HCT116 (cell line): ENCODE data around the gene DPP10. TPM values are rescaled to one million over a fixed set of nuclear protein-coding genes. Genes with fewer than 3 reads are reported as not detected.

Experiments
- ATAC-seq: fragments of 200-7000 bp; cut with Tn5 transposase; 2 replicates; pipeline ENCODE4 v1.9.1; 2020; ENCODE audit warnings: mild to moderate bottlenecking, moderate library complexity
- BruUV-seq: library from RNA; stranded (reverse); fragments of 400-500 nt; replicated peaks from 2 replicates; lab custom pipeline; 2021; lab: Mats Ljungman, UMichigan
- CTCF ChIA-PET: fragments of 300-600 bp; sonication (Branson Sonifier 250); formaldehyde crosslinking; loops from one replicate; lab custom pipeline; 2021; ENCODE audit warnings: antibody characterized with exemption; lab: Charles Lee
- POLR2A ChIA-PET: fragments of 300-600, 350-600 bp; sonication (Branson Sonifier 250); formaldehyde crosslinking; loops from one replicate; lab custom pipeline; 2021; ENCODE audit warnings: antibody characterized with exemption; lab: Charles Lee
- RAD21 ChIA-PET, 2 experiments: fragments of 300-600 bp; sonication (Branson Sonifier 250); formaldehyde crosslinking; loops; one replicate each; lab custom pipeline; 2023; ENCODE audit warnings: low total read pairs in 2 of 2; ENCODE audit not compliant: uncharacterized antibody in 2 of 2, unreplicated experiment in 2 of 2, low non-redundant PET in 1 of 2; lab: Charles Lee
- DNase-seq: peaks from one replicate; pipeline ENCODE4 v3.0.0-alpha.2; 2010; ENCODE audit warnings: low read depth, low spot score
- H2AFZ ChIP-seq: fragments of 200-600 bp; shearing (Covaris generic), sonication (generic); 2 replicates; pipeline ENCODE4 v1.6.1; 2017; ENCODE audit warnings: low read depth, mixed run types, mixed read lengths, antibody characterized with exemption, low read length; ENCODE audit not compliant: poor library complexity, severe bottlenecking
- H3K27ac ChIP-seq: 2 replicates; pipeline ENCODE4 v1.5.1; 2012; ENCODE audit warnings: low read depth, low read length
- H3K27me3 ChIP-seq: fragments of 200-600 bp; sonication (generic); 2 replicates; pipeline ENCODE4 v1.6.1; 2016; ENCODE audit warnings: mixed run types, low read length, mixed read lengths; ENCODE audit not compliant: insufficient read depth
- H3K36me3 ChIP-seq, 2 experiments: fragments of 200-500 bp in 1 of 2; fragments of 200-600 bp in 1 of 2; sonication (Bioruptor generic) in 1 of 2; sonication (generic) in 1 of 2; 2 replicates each; pipeline versions ENCODE4 v1.5.1 to v1.6.1; 2014 to 2016; ENCODE audit warnings: low read length in 2 of 2, inconsistent platforms in 1 of 2, mixed read lengths in 1 of 2, mixed run types in 1 of 2; ENCODE audit not compliant: insufficient read depth in 2 of 2, control insufficient read depth in 1 of 2
- H3K4me1 ChIP-seq, 2 experiments: fragments of 200-600 bp in 1 of 2; sonication (generic) in 1 of 2; 2 replicates each; pipeline versions ENCODE4 v1.5.1 to v1.6.1; 2012 to 2017; ENCODE audit warnings: low read length in 2 of 2, inconsistent platforms in 1 of 2, mild to moderate bottlenecking in 1 of 2, mixed read lengths in 1 of 2, mixed run types in 1 of 2, moderate library complexity in 1 of 2; ENCODE audit not compliant: insufficient read depth in 2 of 2, control insufficient read depth in 1 of 2
- H3K4me2 ChIP-seq: fragments of 200-600 bp; sonication (generic); 2 replicates; pipeline ENCODE4 v1.6.1; 2017; ENCODE audit warnings: mixed run types, low read length, mixed read lengths
- H3K4me3 ChIP-seq, 2 experiments: fragments of 200-600 bp in 1 of 2; sonication (generic) in 1 of 2; replicated peaks in 1 of 2; 2 replicates each; pipeline ENCODE4 v1.5.1; 2011 to 2016; ENCODE audit warnings: low read length in 2 of 2, control low read depth in 1 of 2, low read depth in 1 of 2, mild to moderate bottlenecking in 1 of 2, mixed read lengths in 1 of 2, mixed run types in 1 of 2
- H3K79me2 ChIP-seq: fragments of 200-600 bp; sonication (generic); 2 replicates; pipeline ENCODE4 v1.6.1; 2017; ENCODE audit warnings: mild to moderate bottlenecking, mixed run types, low read length, moderate library complexity, mixed read lengths; ENCODE audit not compliant: insufficient read depth
- H3K9ac ChIP-seq: fragments of 200-600 bp; sonication (generic); 2 replicates; pipeline ENCODE4 v1.6.1; 2016; ENCODE audit warnings: low read length, mixed read lengths
- H3K9me2 ChIP-seq: fragments of 200-600 bp; sonication (generic), shearing (Covaris generic); 2 replicates; pipeline ENCODE4 v1.6.1; 2017; ENCODE audit warnings: mixed run types, mild to moderate bottlenecking, moderate library complexity; ENCODE audit not compliant: insufficient read depth
- H3K9me3 ChIP-seq, 2 experiments: fragments of 200-500 bp in 1 of 2; fragments of 200-600 bp in 1 of 2; sonication (Bioruptor generic) in 1 of 2; sonication (generic) in 1 of 2; 2 replicates each; pipeline ENCODE4 v1.6.1; 2014 to 2017; ENCODE audit warnings: low read length in 2 of 2, mixed read lengths in 2 of 2, inconsistent platforms in 1 of 2, low read depth in 1 of 2, mild to moderate bottlenecking in 1 of 2, mixed run types in 1 of 2, moderate library complexity in 1 of 2; ENCODE audit not compliant: control insufficient read depth in 1 of 2, insufficient read depth in 1 of 2
- H4K20me1 ChIP-seq: fragments of 200-600 bp; sonication (generic), shearing (Covaris generic); 2 replicates; pipeline ENCODE4 v1.6.1; 2017; ENCODE audit warnings: mixed run types, mild to moderate bottlenecking, moderate library complexity; ENCODE audit not compliant: insufficient read depth
- CEBPB ChIP-seq: IDR thresholded peaks from 2 replicates; pipeline ENCODE4 v1.6.1; 2012; ENCODE audit warnings: low read depth
- EGR1 ChIP-seq: IDR thresholded peaks from 2 replicates; pipeline ENCODE4 v1.6.1; 2012; ENCODE audit warnings: low read depth
- ELF1 ChIP-seq: IDR thresholded peaks from 2 replicates; pipeline ENCODE4 v1.6.1; 2012; ENCODE audit warnings: low read depth, borderline replicate concordance
- EZH2 ChIP-seq: fragments of 200-600 bp; sonication (generic); IDR thresholded peaks from 2 replicates; pipeline ENCODE4 v1.6.1; 2017; ENCODE audit warnings: antibody characterized with exemption, mixed run types
- EZH2phosphoT487 ChIP-seq: fragments of 200-600 bp; IDR thresholded peaks from 2 replicates; pipeline ENCODE4 v1.6.1; 2018; ENCODE audit warnings: antibody characterized with exemption, borderline replicate concordance
- FOSL1 ChIP-seq: IDR thresholded peaks from 2 replicates; pipeline ENCODE4 v1.6.1; 2012; ENCODE audit warnings: low read depth
- JUND ChIP-seq: IDR thresholded peaks from 2 replicates; pipeline ENCODE4 v1.6.1; 2012
- RAD21 ChIP-seq: IDR thresholded peaks from 2 replicates; pipeline ENCODE4 v1.6.1; 2012; ENCODE audit warnings: low read depth, mild to moderate bottlenecking
- SIN3A ChIP-seq: IDR thresholded peaks from 2 replicates; pipeline ENCODE4 v1.6.1; 2012; ENCODE audit warnings: low read depth
- SP1 ChIP-seq: IDR thresholded peaks from 2 replicates; pipeline ENCODE4 v1.6.1; 2012; ENCODE audit warnings: low read depth
- SRF ChIP-seq: IDR thresholded peaks from 2 replicates; pipeline ENCODE4 v1.6.1; 2012; ENCODE audit warnings: low read depth
- TCF7L2 ChIP-seq: IDR thresholded peaks from 2 replicates; pipeline ENCODE4 v1.7.0; 2011; ENCODE audit warnings: borderline replicate concordance, inconsistent platforms; ENCODE audit not compliant: insufficient read depth, insufficient read length; ENCODE audit errors: extremely low read depth
- YY1 ChIP-seq: IDR thresholded peaks from 2 replicates; pipeline ENCODE4 v1.6.1; 2011; ENCODE audit warnings: low read length, low read depth, moderate library complexity, mild to moderate bottlenecking; ENCODE audit not compliant: insufficient replicate concordance; ENCODE audit errors: extremely low read depth
- ZFX ChIP-seq: fragments of 450-650 bp; IDR thresholded peaks from 2 replicates; pipeline ENCODE4 v1.6.1; 2017
- ZNF274 ChIP-seq: fragments of 200-500 bp; sonication (Bioruptor generic); IDR thresholded peaks from 2 replicates; pipeline ENCODE4 v1.6.1; 2014; ENCODE audit warnings: mild to moderate bottlenecking, low read depth, low read length, inconsistent platforms
- intact Hi-C: fragments of 100-400 bp; cut with micrococcal nuclease; formaldehyde crosslinking; loops from 2 replicates; pipeline ENCODE4 v1.10.0; 2022
- total RNA-seq: library from RNA; stranded (reverse); gene quantifications from one replicate; pipeline ENCODE4 v1.2.1, GENCODE V29; 2021; ENCODE audit not compliant: unreplicated experiment
- TF ChIP-seq, protein P1 (sequence below), 3 experiments: fragments of 200-600 bp in 1 of 3; sonication (generic) in 1 of 3; IDR thresholded peaks in 2 of 3; conservative IDR thresholded peaks in 1 of 3; 2 replicates each; pipeline ENCODE4 v1.5.1; 2012 to 2017; ENCODE audit warnings: low read depth in 2 of 3, low read length in 2 of 3, antibody characterized with exemption in 1 of 3, borderline replicate concordance in 1 of 3, control low read depth in 1 of 3, mild to moderate bottlenecking in 1 of 3, mixed read lengths in 1 of 3, mixed run types in 1 of 3, moderate library complexity in 1 of 3; ENCODE audit not compliant: insufficient read depth in 1 of 3
- TF ChIP-seq, protein P2 (sequence below): IDR thresholded peaks from 2 replicates; pipeline ENCODE4 v1.6.1; 2011; ENCODE audit warnings: mild to moderate bottlenecking, low read length, moderate library complexity; ENCODE audit not compliant: insufficient replicate concordance; ENCODE audit errors: extremely low read depth
- TF ChIP-seq, protein P3 (sequence below): IDR thresholded peaks from 2 replicates; pipeline ENCODE4 v1.6.1; 2012; ENCODE audit warnings: low read depth
- TF ChIP-seq, protein P4 (sequence below): IDR thresholded peaks from 2 replicates; pipeline ENCODE4 v1.6.1; 2012

The DPP10 gene
- total RNA-seq, 1 experiment from 2014 or later: not detected

DNA sequence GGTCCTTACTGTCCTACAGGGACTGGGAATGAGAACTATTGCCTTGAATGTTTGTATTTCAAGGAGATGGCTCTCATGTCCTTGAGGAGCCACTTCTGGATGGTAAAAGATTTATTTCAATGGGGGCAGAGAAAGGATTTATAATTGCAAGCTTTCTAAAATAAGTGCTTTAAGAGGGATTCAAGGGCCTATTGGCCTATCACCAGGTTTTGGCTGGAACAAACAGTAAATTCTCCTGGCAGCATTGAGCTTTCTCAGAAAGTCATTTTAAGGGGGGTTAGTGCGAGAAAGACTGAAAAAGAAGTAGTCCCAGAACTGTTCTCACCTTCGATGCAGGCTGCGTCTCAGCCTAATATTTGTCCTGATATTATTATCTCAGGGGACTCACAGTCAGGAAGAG lies 29.8 kb downstream of the DPP10 start:
- ATAC-seq (no peak), DNase-seq (no peak)
- POLR2A ChIA-PET: no interaction called here
- Histone ChIP-seq H3K4me1 (no peaks in the 10 kb centered on the region), H3K9ac (no peak overlapping the region), H4K20me1 (no peaks in the 10 kb centered on the region), H3K27me3 (no peaks in the 10 kb centered on the region), H3K79me2 (no peaks in the 10 kb centered on the region), H3K9me3 (peaks cover 0 to 8% of the 10 kb centered on the region in 2 experiments; a peak in 2 of 4 replicates), H3K9me2 (no peaks in the 10 kb centered on the region), H3K4me2 (no peak overlapping the region), H3K27ac (no peak overlapping the region), H3K4me3 (no peak overlapping the region), H3K36me3 (no peaks in the 10 kb centered on the region), H2AFZ (no peak overlapping the region)
- no peak for TF ChIP-seq JUND
- TF ChIP-seq SRF: no peak
- TF ChIP-seq SIN3A: no peak
- no peak for TF ChIP-seq FOSL1
- no peak for TF ChIP-seq SP1
- TF ChIP-seq EZH2phosphoT487: no peak
- TF ChIP-seq EZH2: no peak
- TF ChIP-seq CEBPB: no peak
- TF ChIP-seq, protein P1, sequence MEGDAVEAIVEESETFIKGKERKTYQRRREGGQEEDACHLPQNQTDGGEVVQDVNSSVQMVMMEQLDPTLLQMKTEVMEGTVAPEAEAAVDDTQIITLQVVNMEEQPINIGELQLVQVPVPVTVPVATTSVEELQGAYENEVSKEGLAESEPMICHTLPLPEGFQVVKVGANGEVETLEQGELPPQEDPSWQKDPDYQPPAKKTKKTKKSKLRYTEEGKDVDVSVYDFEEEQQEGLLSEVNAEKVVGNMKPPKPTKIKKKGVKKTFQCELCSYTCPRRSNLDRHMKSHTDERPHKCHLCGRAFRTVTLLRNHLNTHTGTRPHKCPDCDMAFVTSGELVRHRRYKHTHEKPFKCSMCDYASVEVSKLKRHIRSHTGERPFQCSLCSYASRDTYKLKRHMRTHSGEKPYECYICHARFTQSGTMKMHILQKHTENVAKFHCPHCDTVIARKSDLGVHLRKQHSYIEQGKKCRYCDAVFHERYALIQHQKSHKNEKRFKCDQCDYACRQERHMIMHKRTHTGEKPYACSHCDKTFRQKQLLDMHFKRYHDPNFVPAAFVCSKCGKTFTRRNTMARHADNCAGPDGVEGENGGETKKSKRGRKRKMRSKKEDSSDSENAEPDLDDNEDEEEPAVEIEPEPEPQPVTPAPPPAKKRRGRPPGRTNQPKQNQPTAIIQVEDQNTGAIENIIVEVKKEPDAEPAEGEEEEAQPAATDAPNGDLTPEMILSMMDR (IDR thresholded peaks at IDR 0.05 in 2 of 3, conservative IDR thresholded peaks at IDR 0.05 in 1 of 3; ENCODE audit: borderline replicate concordance in 1 of 3, insufficient read depth in 1 of 3, low read depth in 2 of 3, low read length in 2 of 3): no peak
- no peak for TF ChIP-seq ZFX
- TF ChIP-seq YY1: no peak
- no peak for TF ChIP-seq ZNF274
- TF ChIP-seq EGR1: no peak
- TF ChIP-seq, protein P2, sequence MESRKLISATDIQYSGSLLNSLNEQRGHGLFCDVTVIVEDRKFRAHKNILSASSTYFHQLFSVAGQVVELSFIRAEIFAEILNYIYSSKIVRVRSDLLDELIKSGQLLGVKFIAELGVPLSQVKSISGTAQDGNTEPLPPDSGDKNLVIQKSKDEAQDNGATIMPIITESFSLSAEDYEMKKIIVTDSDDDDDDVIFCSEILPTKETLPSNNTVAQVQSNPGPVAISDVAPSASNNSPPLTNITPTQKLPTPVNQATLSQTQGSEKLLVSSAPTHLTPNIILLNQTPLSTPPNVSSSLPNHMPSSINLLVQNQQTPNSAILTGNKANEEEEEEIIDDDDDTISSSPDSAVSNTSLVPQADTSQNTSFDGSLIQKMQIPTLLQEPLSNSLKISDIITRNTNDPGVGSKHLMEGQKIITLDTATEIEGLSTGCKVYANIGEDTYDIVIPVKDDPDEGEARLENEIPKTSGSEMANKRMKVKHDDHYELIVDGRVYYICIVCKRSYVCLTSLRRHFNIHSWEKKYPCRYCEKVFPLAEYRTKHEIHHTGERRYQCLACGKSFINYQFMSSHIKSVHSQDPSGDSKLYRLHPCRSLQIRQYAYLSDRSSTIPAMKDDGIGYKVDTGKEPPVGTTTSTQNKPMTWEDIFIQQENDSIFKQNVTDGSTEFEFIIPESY: no peak
- TF ChIP-seq, protein P3, sequence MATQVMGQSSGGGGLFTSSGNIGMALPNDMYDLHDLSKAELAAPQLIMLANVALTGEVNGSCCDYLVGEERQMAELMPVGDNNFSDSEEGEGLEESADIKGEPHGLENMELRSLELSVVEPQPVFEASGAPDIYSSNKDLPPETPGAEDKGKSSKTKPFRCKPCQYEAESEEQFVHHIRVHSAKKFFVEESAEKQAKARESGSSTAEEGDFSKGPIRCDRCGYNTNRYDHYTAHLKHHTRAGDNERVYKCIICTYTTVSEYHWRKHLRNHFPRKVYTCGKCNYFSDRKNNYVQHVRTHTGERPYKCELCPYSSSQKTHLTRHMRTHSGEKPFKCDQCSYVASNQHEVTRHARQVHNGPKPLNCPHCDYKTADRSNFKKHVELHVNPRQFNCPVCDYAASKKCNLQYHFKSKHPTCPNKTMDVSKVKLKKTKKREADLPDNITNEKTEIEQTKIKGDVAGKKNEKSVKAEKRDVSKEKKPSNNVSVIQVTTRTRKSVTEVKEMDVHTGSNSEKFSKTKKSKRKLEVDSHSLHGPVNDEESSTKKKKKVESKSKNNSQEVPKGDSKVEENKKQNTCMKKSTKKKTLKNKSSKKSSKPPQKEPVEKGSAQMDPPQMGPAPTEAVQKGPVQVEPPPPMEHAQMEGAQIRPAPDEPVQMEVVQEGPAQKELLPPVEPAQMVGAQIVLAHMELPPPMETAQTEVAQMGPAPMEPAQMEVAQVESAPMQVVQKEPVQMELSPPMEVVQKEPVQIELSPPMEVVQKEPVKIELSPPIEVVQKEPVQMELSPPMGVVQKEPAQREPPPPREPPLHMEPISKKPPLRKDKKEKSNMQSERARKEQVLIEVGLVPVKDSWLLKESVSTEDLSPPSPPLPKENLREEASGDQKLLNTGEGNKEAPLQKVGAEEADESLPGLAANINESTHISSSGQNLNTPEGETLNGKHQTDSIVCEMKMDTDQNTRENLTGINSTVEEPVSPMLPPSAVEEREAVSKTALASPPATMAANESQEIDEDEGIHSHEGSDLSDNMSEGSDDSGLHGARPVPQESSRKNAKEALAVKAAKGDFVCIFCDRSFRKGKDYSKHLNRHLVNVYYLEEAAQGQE: no peak
- TF ChIP-seq, protein P4, sequence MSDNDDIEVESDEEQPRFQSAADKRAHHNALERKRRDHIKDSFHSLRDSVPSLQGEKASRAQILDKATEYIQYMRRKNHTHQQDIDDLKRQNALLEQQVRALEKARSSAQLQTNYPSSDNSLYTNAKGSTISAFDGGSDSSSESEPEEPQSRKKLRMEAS: no peak
- TF ChIP-seq TCF7L2: no peak
- TF ChIP-seq RAD21: no peak
- TF ChIP-seq ELF1: no peak
- intact Hi-C loops: no loop called here
- CTCF ChIA-PET: no interaction called here
- RAD21 ChIA-PET: no interaction called here
- no TSS peak for BruUV-seq
